Mammary epithelial cell (primary cell): ENCODE data around the gene GARIN1A.
"Not testable (repeated sequence)": the region's sequence is repeated elsewhere in the genome, so short reads cannot be mapped to it uniquely, and the experiment has no call there.

ENCODE experiments used
- EZH2 ChIP-seq: IDR thresholded peaks from 2 replicates; pipeline ENCODE4 v1.6.1; 2012; ENCODE audit warnings: low read length, inconsistent platforms, borderline replicate concordance
- TF ChIP-seq, protein P1 (sequence below), 2 donors: IDR thresholded peaks in 1 of 2; conservative IDR thresholded peaks in 1 of 2; 2 replicates each; pipeline ENCODE4 v1.5.1; 2011 to 2012; ENCODE audit warnings: inconsistent platforms in 2 of 2, low read length in 2 of 2, mild to moderate bottlenecking in 2 of 2, control low read depth in 1 of 2, low read depth in 1 of 2; ENCODE audit not compliant: insufficient read depth in 1 of 2; ENCODE audit errors: extremely low read depth in 1 of 2

DNA sequence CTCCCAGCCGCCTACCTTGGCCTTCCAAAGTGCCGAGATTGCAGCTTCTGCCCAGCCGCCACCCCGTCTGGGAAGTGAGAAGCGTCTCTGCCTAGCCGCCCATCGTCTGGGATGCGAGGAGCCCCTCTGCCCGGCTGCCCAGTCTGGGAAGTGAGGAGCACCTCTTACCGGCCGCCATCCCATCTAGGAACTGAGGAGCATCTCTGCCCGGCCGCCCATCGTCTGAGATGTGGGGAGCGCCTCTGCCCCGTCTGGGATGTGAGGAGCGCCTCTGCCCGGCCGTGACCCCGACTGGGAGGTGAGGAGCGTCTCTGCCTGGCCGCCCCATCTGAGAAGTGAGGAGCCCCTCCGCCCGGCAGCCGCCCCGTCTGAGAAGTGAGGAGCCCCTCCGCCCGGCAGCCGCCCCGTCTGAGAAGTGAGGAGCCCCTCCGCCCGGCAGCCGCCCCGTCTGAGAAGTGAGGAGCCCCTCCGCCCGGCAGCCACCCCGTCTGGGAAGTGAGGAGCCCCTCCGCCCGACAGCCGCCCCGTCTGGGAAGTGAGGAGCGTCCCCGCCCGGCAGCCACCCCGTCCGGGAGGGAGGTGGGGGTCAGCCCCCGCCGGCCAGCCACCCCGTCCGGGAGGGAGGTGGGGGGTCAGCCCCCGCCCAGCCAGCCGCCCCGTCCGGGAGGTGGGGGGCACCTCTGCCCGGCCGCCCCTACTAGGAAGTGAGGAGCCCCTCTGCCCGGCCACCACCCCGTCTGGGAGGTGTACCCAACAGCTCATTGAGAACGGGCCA, 17.3 kb downstream of the GARIN1A start:
- TF ChIP-seq, protein P1, sequence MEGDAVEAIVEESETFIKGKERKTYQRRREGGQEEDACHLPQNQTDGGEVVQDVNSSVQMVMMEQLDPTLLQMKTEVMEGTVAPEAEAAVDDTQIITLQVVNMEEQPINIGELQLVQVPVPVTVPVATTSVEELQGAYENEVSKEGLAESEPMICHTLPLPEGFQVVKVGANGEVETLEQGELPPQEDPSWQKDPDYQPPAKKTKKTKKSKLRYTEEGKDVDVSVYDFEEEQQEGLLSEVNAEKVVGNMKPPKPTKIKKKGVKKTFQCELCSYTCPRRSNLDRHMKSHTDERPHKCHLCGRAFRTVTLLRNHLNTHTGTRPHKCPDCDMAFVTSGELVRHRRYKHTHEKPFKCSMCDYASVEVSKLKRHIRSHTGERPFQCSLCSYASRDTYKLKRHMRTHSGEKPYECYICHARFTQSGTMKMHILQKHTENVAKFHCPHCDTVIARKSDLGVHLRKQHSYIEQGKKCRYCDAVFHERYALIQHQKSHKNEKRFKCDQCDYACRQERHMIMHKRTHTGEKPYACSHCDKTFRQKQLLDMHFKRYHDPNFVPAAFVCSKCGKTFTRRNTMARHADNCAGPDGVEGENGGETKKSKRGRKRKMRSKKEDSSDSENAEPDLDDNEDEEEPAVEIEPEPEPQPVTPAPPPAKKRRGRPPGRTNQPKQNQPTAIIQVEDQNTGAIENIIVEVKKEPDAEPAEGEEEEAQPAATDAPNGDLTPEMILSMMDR (conservative IDR thresholded peaks at IDR 0.05 in 1 of 2, IDR thresholded peaks at IDR 0.05 in 1 of 2; ENCODE audit: extremely low read depth in 1 of 2, insufficient read depth in 1 of 2, low read depth in 1 of 2, low read length in 2 of 2): not testable (repeated sequence)
- TF ChIP-seq EZH2: not testable (repeated sequence)
